H1 (cell line): ENCODE measurements around the gene GRID2. TPM values are rescaled to one million over a fixed set of nuclear protein-coding genes. Genes with fewer than 3 reads are reported as not detected.

ENCODE experiments used
- CTCF ChIA-PET: fragments of 300-600 bp; sonication (Branson Sonifier 250); formaldehyde crosslinking; loops from one replicate; lab custom pipeline; 2021; ENCODE audit not compliant: partially characterized antibody; lab: Charles Lee
- POLR2A ChIA-PET: fragments of 300-600 bp; sonication (Branson Sonifier 250); formaldehyde crosslinking; loops from one replicate; lab custom pipeline; 2021; ENCODE audit warnings: inconsistent platforms; ENCODE audit not compliant: partially characterized antibody; lab: Charles Lee
- DNase-seq, 2 experiments: peaks; one replicate each; pipeline versions ENCODE4 v3.0.0 to v3.0.0-alpha.2; 2010 to 2022; ENCODE audit warnings: low spot score in 2 of 2, low read depth in 1 of 2, mixed read lengths in 1 of 2
- FAIRE-seq: peaks from 2 replicates; lab custom pipeline; 2011; peaks lifted over from hg19 to GRCh38; lab: Jason Lieb, UNC
- H2AFZ ChIP-seq: 2 replicates; pipeline ENCODE4 v1.8.1; 2012; ENCODE audit warnings: low read length, inconsistent platforms
- H2AK5ac ChIP-seq: 2 replicates; pipeline ENCODE4 v1.6.1; 2013; ENCODE audit warnings: low read depth, low read length
- H2BK120ac ChIP-seq: replicated peaks from 2 replicates; pipeline ENCODE3; 2013; ENCODE audit warnings: low read depth, low read length, inconsistent platforms
- H2BK12ac ChIP-seq: 2 replicates; pipeline ENCODE4 v1.6.1; 2013; ENCODE audit warnings: low read depth, low read length
- H2BK15ac ChIP-seq: 2 replicates; pipeline ENCODE4 v1.6.1; 2013; ENCODE audit warnings: low read length
- H2BK20ac ChIP-seq: 2 replicates; pipeline ENCODE4 v1.6.1; 2013; ENCODE audit warnings: low read length
- H2BK5ac ChIP-seq: 2 replicates; pipeline ENCODE4 v1.6.1; 2013; ENCODE audit warnings: low read depth, low read length
- H3K14ac ChIP-seq: 2 replicates; pipeline ENCODE4 v1.6.1; 2013; ENCODE audit warnings: inconsistent platforms; ENCODE audit not compliant: insufficient read length
- H3K18ac ChIP-seq: 2 replicates; pipeline ENCODE4 v1.6.1; 2013; ENCODE audit warnings: low read length; ENCODE audit errors: extremely low read depth
- H3K23ac ChIP-seq: 2 replicates; pipeline ENCODE4 v1.6.1; 2013; ENCODE audit warnings: inconsistent platforms; ENCODE audit not compliant: insufficient read length
- H3K23me2 ChIP-seq: 2 replicates; pipeline ENCODE4 v1.6.1; 2013; ENCODE audit warnings: low read depth, low read length
- H3K27ac ChIP-seq: 2 replicates; pipeline ENCODE4 v1.6.1; 2011; ENCODE audit warnings: low read depth, low read length, inconsistent platforms
- H3K27me3 ChIP-seq, 4 experiments: replicated peaks in 1 of 4; 1 replicate in 1 of 4; 2 replicates in 3 of 4; pipeline versions ENCODE4 v1.6.1 to v1.8.1; 2011 to 2013; ENCODE audit warnings: low read length in 3 of 4, mild to moderate bottlenecking in 3 of 4, inconsistent platforms in 2 of 4, mixed read lengths in 2 of 4, moderate library complexity in 1 of 4; ENCODE audit not compliant: control insufficient read depth in 3 of 4, insufficient read depth in 3 of 4; ENCODE audit errors: extremely low read depth in 1 of 4
- H3K36me3 ChIP-seq, 4 experiments: 2 replicates each; pipeline versions ENCODE4 v1.6.1 to v1.8.1; 2011 to 2013; ENCODE audit warnings: mild to moderate bottlenecking in 4 of 4, low read length in 3 of 4, moderate library complexity in 2 of 4, control low read depth in 1 of 4, inconsistent platforms in 1 of 4; ENCODE audit not compliant: insufficient read depth in 4 of 4, control insufficient read depth in 2 of 4
- H3K4ac ChIP-seq: replicated peaks from 2 replicates; pipeline ENCODE3; 2013; ENCODE audit warnings: low read length, low read depth, mixed read lengths, inconsistent platforms; ENCODE audit not compliant: insufficient read length
- H3K4me1 ChIP-seq, 4 experiments: replicated peaks in 1 of 4; 1 replicate in 1 of 4; 2 replicates in 3 of 4; pipeline versions ENCODE4 v1.6.1 to v1.8.1; 2011 to 2013; ENCODE audit warnings: low read length in 3 of 4, inconsistent platforms in 2 of 4, mixed read lengths in 1 of 4; ENCODE audit not compliant: insufficient read depth in 4 of 4, control insufficient read depth in 3 of 4
- H3K4me2 ChIP-seq, 2 experiments: 2 replicates each; pipeline versions ENCODE4 v1.6.1 to v1.8.1; 2011 to 2013; ENCODE audit warnings: low read depth in 2 of 2, low read length in 2 of 2, control low read depth in 1 of 2, inconsistent platforms in 1 of 2, mild to moderate bottlenecking in 1 of 2; ENCODE audit not compliant: insufficient read depth in 1 of 2
- H3K4me3 ChIP-seq, 4 experiments: fragments of 200-600, 300-600 bp in 1 of 4; sonication (generic), shearing (Covaris generic), sonication (Bioruptor Twin) in 1 of 4; 2 replicates each; pipeline versions ENCODE4 v1.5.1 to v1.8.1; 2011 to 2016; ENCODE audit warnings: low read length in 4 of 4, low read depth in 3 of 4, control low read depth in 2 of 4, inconsistent platforms in 2 of 4, mild to moderate bottlenecking in 2 of 4, mixed read lengths in 1 of 4, moderate library complexity in 1 of 4; ENCODE audit not compliant: insufficient read depth in 2 of 4; ENCODE audit errors: extremely low read depth in 1 of 4
- H3K56ac ChIP-seq: replicated peaks from 2 replicates; pipeline ENCODE3; 2013; ENCODE audit warnings: low read depth, mild to moderate bottlenecking, mixed read lengths, low read length, inconsistent platforms; ENCODE audit not compliant: insufficient read length
- H3K79me1 ChIP-seq: 2 replicates; pipeline ENCODE4 v1.6.1; 2013; ENCODE audit warnings: low read depth, low read length, control low read depth
- H3K79me2 ChIP-seq, 2 experiments: 2 replicates each; pipeline versions ENCODE4 v1.6.1 to v1.8.1; 2012 to 2013; ENCODE audit warnings: low read length in 2 of 2, mild to moderate bottlenecking in 2 of 2, inconsistent platforms in 1 of 2; ENCODE audit not compliant: insufficient read depth in 2 of 2, control insufficient read depth in 1 of 2
- H3K9ac ChIP-seq, 4 experiments: replicated peaks in 1 of 4; 1 replicate in 1 of 4; 2 replicates in 3 of 4; pipeline versions ENCODE4 v1.6.1 to v1.8.1; 2011 to 2013; ENCODE audit warnings: low read depth in 3 of 4, low read length in 3 of 4, control low read depth in 2 of 4, mild to moderate bottlenecking in 2 of 4, moderate library complexity in 2 of 4, inconsistent platforms in 1 of 4; ENCODE audit errors: extremely low read depth in 1 of 4
- H3K9me3 ChIP-seq, 2 experiments: 2 replicates each; pipeline versions ENCODE4 v1.6.1 to v1.8.1; 2012 to 2013; ENCODE audit warnings: mild to moderate bottlenecking in 2 of 2, moderate library complexity in 2 of 2, control low read depth in 1 of 2, inconsistent platforms in 1 of 2, low read depth in 1 of 2, low read length in 1 of 2, mixed read lengths in 1 of 2; ENCODE audit not compliant: insufficient read depth in 2 of 2
- H4K20me1 ChIP-seq, 2 experiments: replicated peaks in 1 of 2; 2 replicates each; pipeline versions ENCODE3 to v1.8.1; 2011 to 2013; ENCODE audit warnings: inconsistent platforms in 2 of 2, low read length in 2 of 2, mild to moderate bottlenecking in 1 of 2; ENCODE audit not compliant: insufficient read depth in 2 of 2, control insufficient read depth in 1 of 2
- H4K5ac ChIP-seq: 2 replicates; pipeline ENCODE4 v1.6.1; 2013; ENCODE audit warnings: low read length, low read depth, mixed read lengths, inconsistent platforms; ENCODE audit not compliant: insufficient read length
- H4K8ac ChIP-seq: 2 replicates; pipeline ENCODE4 v1.8.0; 2013; ENCODE audit warnings: mild to moderate bottlenecking, moderate library complexity, low read length, inconsistent platforms; ENCODE audit not compliant: insufficient read depth; ENCODE audit errors: extremely low read depth
- H4K91ac ChIP-seq: replicated peaks from 2 replicates; pipeline ENCODE3; 2013; ENCODE audit warnings: low read length, mixed read lengths, inconsistent platforms; ENCODE audit not compliant: insufficient read length
- CEBPB ChIP-seq: IDR thresholded peaks from 2 replicates; pipeline ENCODE4 v1.6.1; 2012; ENCODE audit warnings: low read depth, low read length
- CHD1 ChIP-seq: IDR thresholded peaks from 2 replicates; pipeline ENCODE4 v1.6.1; 2012; ENCODE audit warnings: low read depth, low read length, improper control_type of control experiment
- CTCF ChIP-seq, 3 experiments: IDR thresholded peaks; 1 replicate in 2 of 3; 2 replicates in 1 of 3; pipeline versions ENCODE4 v1.5.1 to v1.6.1; 2011; ENCODE audit warnings: low read length in 3 of 3, mild to moderate bottlenecking in 3 of 3, inconsistent platforms in 2 of 3, low read depth in 1 of 3, moderate library complexity in 1 of 3; ENCODE audit not compliant: insufficient read depth in 1 of 3; ENCODE audit errors: control extremely low read depth in 1 of 3
- NRF1 ChIP-seq: IDR thresholded peaks from 2 replicates; pipeline ENCODE4 v1.6.1; 2011; ENCODE audit warnings: mild to moderate bottlenecking, low read depth, low read length, improper control_type of control experiment
- RBBP5 ChIP-seq: IDR thresholded peaks from 2 replicates; pipeline ENCODE4 v1.7.1; 2012; ENCODE audit warnings: low read depth, mild to moderate bottlenecking, inconsistent platforms, low read length, moderate library complexity, borderline replicate concordance
- RNF2 ChIP-seq: fragments of 200-900, 300-1000 bp; sonication (generic); IDR thresholded peaks from 2 replicates; pipeline ENCODE4 v1.7.1; 2016; ENCODE audit warnings: borderline replicate concordance, low read depth, mild to moderate bottlenecking, antibody characterized with exemption, low read length; ENCODE audit not compliant: poor library complexity, severe bottlenecking; ENCODE audit errors: missing control alignments
- SIRT6 ChIP-seq: IDR thresholded peaks from one replicate; pipeline ENCODE4 v1.7.1; 2012; ENCODE audit warnings: low read length, inconsistent platforms
- TAF1 ChIP-seq: IDR thresholded peaks from 2 replicates; pipeline ENCODE4 v1.6.1; 2011; ENCODE audit warnings: mild to moderate bottlenecking, low read depth, low read length
- TBP ChIP-seq: IDR thresholded peaks from 2 replicates; pipeline ENCODE4 v1.6.1; 2011; ENCODE audit warnings: low read depth, low read length, improper control_type of control experiment
- YY1 ChIP-seq: IDR thresholded peaks from 2 replicates; pipeline ENCODE4 v1.6.1; 2011; ENCODE audit warnings: low read depth, mild to moderate bottlenecking, low read length
- WGBS, 2 experiments: shearing (Covaris generic) in 1 of 2; methylation state at CpG; one replicate each; pipeline versions ENCODE4 v1.1.6 to v1.1.7; 2013 to 2015; ENCODE audit warnings: low lambda C conversion rate in 2 of 2, mixed read lengths in 2 of 2, inconsistent platforms in 1 of 2, low coverage in 1 of 2, missing lambda C conversion rate in 1 of 2; ENCODE audit not compliant: insufficient replicate concordance in 2 of 2, insufficient coverage in 1 of 2, insufficient read length in 1 of 2; ENCODE audit errors: extremely low coverage in 1 of 2, missing lambda C conversion rate in 1 of 2; 5-methylcytosine and 5-hydroxymethylcytosine counted together
- polyA plus RNA-seq, 7 experiments: library from polyadenylated mRNA; depleted of rRNA in 3 of 7; stranded (reverse) in 5 of 7; unstranded in 2 of 7; fragments of >200 nt in 5 of 7; fragments of 200-250 nt in 2 of 7; gene quantifications; 1 replicate in 5 of 7; 2 replicates in 1 of 7; 4 replicates in 1 of 7; pipeline versions ENCODE4 v1.2.1 to v1.2.3, GENCODE V29; 2011 to 2013; ENCODE audit warnings: missing spikeins in 2 of 7, mixed read lengths in 2 of 7
- total RNA-seq: library from RNA; stranded (reverse); fragmentation: NEBNext Ultra II Directional; extraction: Animal tissue kit (Norgen Biotek cat#: 25700); gene quantifications from 2 replicates; pipeline ENCODE4 v1.2.1, GENCODE V29; 2021

GRID2 gene
- total and polyA plus RNA-seq, 2 of the 8 experiments (the other 6 are each of a cell fraction or from before 2014, with no cell fraction given), result 31.1 to 81.9 TPM

GRCh38 chr4:92387459-92388069 lies 83.8 kb downstream of the GRID2 start:
- Histone ChIP-seq H3K27ac (no peak overlapping the region), H3K14ac (no peak overlapping the region), H3K23ac (no peak overlapping the region), H3K4me3 (no peak overlapping the region), H3K27me3 (peaks cover 0 to 1% (median 0%) of the 10 kb centered on the region in 4 experiments; a peak in 1 of 7 replicates), H2BK20ac (no peak overlapping the region), H2BK120ac (no peak overlapping the region), H4K20me1 (no peaks in the 10 kb centered on the region), H3K9ac (no peak overlapping the region), H2BK12ac (no peak overlapping the region), H2AFZ (no peak overlapping the region), H3K79me1 (no peaks in the 10 kb centered on the region), H3K56ac (peak overlapping the region; percentile 47), H3K4ac (peak overlapping the region; percentile 46), H3K4me2 (no peak overlapping the region), H4K5ac (no peak overlapping the region), H4K91ac (no peak overlapping the region), H4K8ac (no peak overlapping the region), H3K4me1 (peaks cover 0 to 4% (median 0%) of the 10 kb centered on the region in 4 experiments; a peak in 2 of 7 replicates), H2AK5ac (no peak overlapping the region), H2BK15ac (no peak overlapping the region), H3K9me3 (no peaks in the 10 kb centered on the region), H3K18ac (no peak overlapping the region), H3K36me3 (no peaks in the 10 kb centered on the region), H3K23me2 (peaks cover 2% of the 10 kb centered on the region; the same call in 1 of the 2 replicates), H2BK5ac (no peak overlapping the region), H3K79me2 (peaks cover 0 to 3% of the 10 kb centered on the region in 2 experiments; a peak in 1 of 4 replicates)
- peak; percentile 89 for FAIRE-seq
- CTCF ChIA-PET, result interaction anchor here (0.7 to 1.8 kb wide), 21 partner anchors 9 to 134 kb away, joined by 3 to 17 read pairs (median 4); no protein-coding TSS in a partner anchor
- POLR2A ChIA-PET, result interaction anchor here (1.0 to 1.6 kb wide), 5 partner anchors 76 to 132 kb away, joined by 3 to 9 read pairs (median 4); partner anchors contain the start of gene GRID2
- 93% methylated on average over 1 of the region's 1 CpG; no CpG with 5 or more reads in 1 of the 2 experiments for WGBS, 2 experiments
- peak in 1 of 2 experiments; percentile 13 for DNase-seq
- TF ChIP-seq SIRT6 (no peak), YY1 (peak; percentile 39; the same call in 1 of the 2 replicates), CHD1 (no peak), CEBPB (no peak), RNF2 (no peak), CTCF (IDR thresholded peaks at IDR 0.05; ENCODE audit: control extremely low read depth in 1 of 3, insufficient read depth in 1 of 3, low read depth in 1 of 3, low read length in 3 of 3) (peak in 2 of 3 experiments; percentile 53 to 66; a peak in 2 of 4 replicates), NRF1 (no peak), TBP (no peak), RBBP5 (no peak), TAF1 (no peak)
